GM23338 (cell line): Measurements from ENCODE around the gene SIRPB2. TPM values are rescaled to one million over a fixed set of nuclear protein-coding genes. Genes with fewer than 3 reads are reported as not detected.

Source experiments
- ATAC-seq: fragments of 200-7000 bp; cut with Tn5 transposase; 3 replicates; pipeline ENCODE4 v1.9.1; 2020
- DNase-seq: peaks from one replicate; pipeline ENCODE4 v3.0.0-alpha.2; 2015; ENCODE audit warnings: low spot score
- H2AFZ ChIP-seq: fragments of 200-600 bp; sonication (generic); 2 replicates; pipeline ENCODE4 v1.8.0; 2016; ENCODE audit warnings: antibody characterized with exemption, mild to moderate bottlenecking, moderate library complexity
- H3F3A ChIP-seq: fragments of 200-600 bp; sonication (generic); replicated peaks from 2 replicates; pipeline ENCODE4 v1.8.0; 2017; ENCODE audit warnings: antibody characterized with exemption, mixed run types, low read depth
- H3K27ac ChIP-seq: fragments of 200-600 bp; sonication (generic); 2 replicates; pipeline ENCODE4 v1.6.1; 2016; ENCODE audit warnings: low read depth
- H3K27me3 ChIP-seq: fragments of 200-600 bp; sonication (generic); 2 replicates; pipeline ENCODE4 v1.8.0; 2016; ENCODE audit warnings: mild to moderate bottlenecking, mixed run types, moderate library complexity; ENCODE audit not compliant: insufficient read depth
- H3K36me3 ChIP-seq: fragments of 200-600 bp; sonication (generic); 2 replicates; pipeline ENCODE4 v1.8.0; 2016; ENCODE audit warnings: mild to moderate bottlenecking; ENCODE audit not compliant: insufficient read depth
- H3K4me1 ChIP-seq: fragments of 200-600 bp; sonication (generic); 2 replicates; pipeline ENCODE4 v1.8.0; 2016; ENCODE audit warnings: mild to moderate bottlenecking, moderate library complexity; ENCODE audit not compliant: insufficient read depth
- H3K4me2 ChIP-seq: fragments of 200-600 bp; sonication (generic); 2 replicates; pipeline ENCODE4 v1.7.1; 2017; ENCODE audit warnings: mixed run types
- H3K4me3 ChIP-seq: fragments of 200-600 bp; sonication (generic); 2 replicates; pipeline ENCODE4 v1.6.1; 2016; ENCODE audit warnings: mixed run types
- H3K79me2 ChIP-seq: fragments of 200-600 bp; sonication (generic); replicated peaks from 2 replicates; pipeline ENCODE4 v1.8.0; 2017; ENCODE audit warnings: mild to moderate bottlenecking; ENCODE audit not compliant: insufficient read depth
- H3K9me2 ChIP-seq: fragments of 200-600 bp; sonication (generic); 2 replicates; pipeline ENCODE4 v1.8.0; 2017; ENCODE audit not compliant: insufficient read depth
- H4K20me1 ChIP-seq: fragments of 200-600 bp; sonication (generic); replicated peaks from 2 replicates; pipeline ENCODE4 v1.8.0; 2017; ENCODE audit warnings: mild to moderate bottlenecking; ENCODE audit not compliant: insufficient read depth
- H3K27ac Mint-ChIP-seq: 2 replicates; pipeline ENCODE4 v1.8.0; 2020; ENCODE audit warnings: inconsistent platforms, mild to moderate bottlenecking, moderate library complexity, mixed read lengths
- H3K27me3 Mint-ChIP-seq: 3 replicates; pipeline ENCODE4 v1.8.0; 2022; ENCODE audit warnings: low read depth, mild to moderate bottlenecking, moderate library complexity, mixed read lengths, inconsistent platforms; ENCODE audit not compliant: insufficient read depth, poor library complexity
- H3K36me3 Mint-ChIP-seq: 3 replicates; pipeline ENCODE4 v1.8.0; 2021; ENCODE audit warnings: low read depth, mild to moderate bottlenecking, inconsistent platforms, moderate library complexity, mixed read lengths
- H3K4me1 Mint-ChIP-seq: 3 replicates; pipeline ENCODE4 v1.8.0; 2020; ENCODE audit warnings: mild to moderate bottlenecking, inconsistent platforms, mixed read lengths
- H3K4me3 Mint-ChIP-seq: 3 replicates; pipeline ENCODE4 v1.8.0; 2021; ENCODE audit warnings: moderate library complexity, mild to moderate bottlenecking, inconsistent platforms, mixed read lengths
- H3K9me3 Mint-ChIP-seq: 3 replicates; pipeline ENCODE4 v1.8.0; 2020; ENCODE audit warnings: moderate library complexity, mild to moderate bottlenecking, inconsistent platforms, mixed read lengths
- CREB1 ChIP-seq: fragments of 250-450 bp; sonication (Bioruptor Pico); IDR thresholded peaks from 2 replicates; pipeline ENCODE4 v1.5.0; 2020; ENCODE audit warnings: low read depth, mild to moderate bottlenecking, moderate library complexity
- JUNB ChIP-seq: IDR thresholded peaks from one replicate; pipeline ENCODE4 v1.6.1; 2016; ENCODE audit warnings: antibody characterized with exemption; ENCODE audit not compliant: unreplicated experiment
- NANOG ChIP-seq: IDR thresholded peaks from 2 replicates; pipeline ENCODE4 v1.6.1; 2016; ENCODE audit warnings: antibody characterized with exemption, borderline replicate concordance
- POLR2AphosphoS5 ChIP-seq: IDR thresholded peaks from 2 replicates; pipeline ENCODE4 v1.6.1; 2016; ENCODE audit warnings: antibody characterized with exemption, low read depth
- ZNF114 ChIP-seq: fragments of 250-450 bp; sonication (Bioruptor Pico); IDR thresholded peaks from 2 replicates; pipeline ENCODE4 v1.5.0; 2020; ENCODE audit warnings: mild to moderate bottlenecking, moderate library complexity
- ZNF331 ChIP-seq: fragments of 250-450 bp; sonication (Bioruptor Pico); IDR thresholded peaks from 2 replicates; pipeline ENCODE4 v1.5.0; 2020; ENCODE audit warnings: low read depth, mild to moderate bottlenecking, moderate library complexity
- polyA plus RNA-seq: library from polyadenylated mRNA; unstranded; fragments of >200 nt; fragmentation: Nextera tagmentation; extraction: Ambion mirVana; gene quantifications from 2 replicates; pipeline ENCODE4 v1.2.1, GENCODE V29; 2016
- total RNA-seq: library from RNA; depleted of rRNA; stranded (reverse); fragments of >200 nt; shearing (Covaris generic); gene quantifications from 2 replicates; pipeline ENCODE4 v1.2.3, GENCODE V29; 2014
- TF ChIP-seq, protein P1 (sequence below): IDR thresholded peaks from 2 replicates; pipeline ENCODE4 v1.6.1; 2016; ENCODE audit warnings: antibody characterized with exemption
- TF ChIP-seq, protein P2 (sequence below): IDR thresholded peaks from one replicate; pipeline ENCODE4 v1.6.1; 2018; ENCODE audit warnings: antibody characterized with exemption; ENCODE audit not compliant: unreplicated experiment
- TF ChIP-seq, protein P3 (sequence below), 2 experiments: fragments of 200-600 bp in 1 of 2; sonication (generic) in 1 of 2; conservative IDR thresholded peaks; 2 replicates each; pipeline versions ENCODE4 v1.5.1 to v1.6.1; 2016 to 2017; ENCODE audit warnings: antibody characterized with exemption in 2 of 2, low read depth in 2 of 2, mild to moderate bottlenecking in 2 of 2, moderate library complexity in 1 of 2

Gene SIRPB2
- total and polyA plus RNA-seq, 2 experiments from 2014 or later = 0.29 TPM; not detected in 1

DNA sequence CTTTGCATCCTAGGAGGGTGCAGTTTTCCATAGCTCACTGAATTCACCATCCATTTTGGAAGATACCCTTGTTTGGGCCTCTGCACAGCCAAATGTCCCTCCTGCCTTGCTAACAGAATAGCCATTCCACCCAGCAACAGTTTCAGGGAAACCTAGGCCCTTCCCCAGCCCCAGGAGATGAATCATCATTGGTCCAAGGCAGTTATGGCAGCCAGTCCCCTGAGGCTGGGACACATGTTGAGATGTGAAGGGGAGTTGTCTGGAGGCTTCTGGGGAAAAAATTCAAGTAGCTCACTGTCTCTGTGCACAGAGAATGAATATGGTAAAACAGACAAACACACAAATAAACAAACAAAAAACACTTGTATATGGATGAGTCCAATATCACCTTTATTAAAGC, 17.4 kb upstream of the SIRPB2 start:
- no peak overlapping the region for H3K4me3 Mint-ChIP-seq
- Histone ChIP-seq H3F3A (no peaks in the 10 kb centered on the region), H3K27me3 (no peaks in the 10 kb centered on the region), H4K20me1 (no peaks in the 10 kb centered on the region), H3K36me3 (no peaks in the 10 kb centered on the region), H3K4me2 (no peak overlapping the region), H3K4me3 (no peak overlapping the region), H3K27ac (no peak overlapping the region), H3K4me1 (no peaks in the 10 kb centered on the region), H3K9me2 (0 out of 2 replicates have a peak, but pooled peaks cover 3% of the 10 kb centered on the region), H2AFZ (no peak overlapping the region), H3K79me2 (no peaks in the 10 kb centered on the region)
- DNase-seq (no peak), ATAC-seq (no peak)
- H3K27me3 Mint-ChIP-seq = no peaks in the 10 kb centered on the region
- H3K36me3 Mint-ChIP-seq = peaks cover under 1% of the 10 kb centered on the region; the same call in 1 of the 3 replicates
- TF ChIP-seq ZNF331 (CRISPR knock-in tag) = no peak
- TF ChIP-seq, protein P1, sequence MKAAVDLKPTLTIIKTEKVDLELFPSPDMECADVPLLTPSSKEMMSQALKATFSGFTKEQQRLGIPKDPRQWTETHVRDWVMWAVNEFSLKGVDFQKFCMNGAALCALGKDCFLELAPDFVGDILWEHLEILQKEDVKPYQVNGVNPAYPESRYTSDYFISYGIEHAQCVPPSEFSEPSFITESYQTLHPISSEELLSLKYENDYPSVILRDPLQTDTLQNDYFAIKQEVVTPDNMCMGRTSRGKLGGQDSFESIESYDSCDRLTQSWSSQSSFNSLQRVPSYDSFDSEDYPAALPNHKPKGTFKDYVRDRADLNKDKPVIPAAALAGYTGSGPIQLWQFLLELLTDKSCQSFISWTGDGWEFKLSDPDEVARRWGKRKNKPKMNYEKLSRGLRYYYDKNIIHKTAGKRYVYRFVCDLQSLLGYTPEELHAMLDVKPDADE = no peak
- no peak for TF ChIP-seq CREB1
- TF ChIP-seq, protein P2, sequence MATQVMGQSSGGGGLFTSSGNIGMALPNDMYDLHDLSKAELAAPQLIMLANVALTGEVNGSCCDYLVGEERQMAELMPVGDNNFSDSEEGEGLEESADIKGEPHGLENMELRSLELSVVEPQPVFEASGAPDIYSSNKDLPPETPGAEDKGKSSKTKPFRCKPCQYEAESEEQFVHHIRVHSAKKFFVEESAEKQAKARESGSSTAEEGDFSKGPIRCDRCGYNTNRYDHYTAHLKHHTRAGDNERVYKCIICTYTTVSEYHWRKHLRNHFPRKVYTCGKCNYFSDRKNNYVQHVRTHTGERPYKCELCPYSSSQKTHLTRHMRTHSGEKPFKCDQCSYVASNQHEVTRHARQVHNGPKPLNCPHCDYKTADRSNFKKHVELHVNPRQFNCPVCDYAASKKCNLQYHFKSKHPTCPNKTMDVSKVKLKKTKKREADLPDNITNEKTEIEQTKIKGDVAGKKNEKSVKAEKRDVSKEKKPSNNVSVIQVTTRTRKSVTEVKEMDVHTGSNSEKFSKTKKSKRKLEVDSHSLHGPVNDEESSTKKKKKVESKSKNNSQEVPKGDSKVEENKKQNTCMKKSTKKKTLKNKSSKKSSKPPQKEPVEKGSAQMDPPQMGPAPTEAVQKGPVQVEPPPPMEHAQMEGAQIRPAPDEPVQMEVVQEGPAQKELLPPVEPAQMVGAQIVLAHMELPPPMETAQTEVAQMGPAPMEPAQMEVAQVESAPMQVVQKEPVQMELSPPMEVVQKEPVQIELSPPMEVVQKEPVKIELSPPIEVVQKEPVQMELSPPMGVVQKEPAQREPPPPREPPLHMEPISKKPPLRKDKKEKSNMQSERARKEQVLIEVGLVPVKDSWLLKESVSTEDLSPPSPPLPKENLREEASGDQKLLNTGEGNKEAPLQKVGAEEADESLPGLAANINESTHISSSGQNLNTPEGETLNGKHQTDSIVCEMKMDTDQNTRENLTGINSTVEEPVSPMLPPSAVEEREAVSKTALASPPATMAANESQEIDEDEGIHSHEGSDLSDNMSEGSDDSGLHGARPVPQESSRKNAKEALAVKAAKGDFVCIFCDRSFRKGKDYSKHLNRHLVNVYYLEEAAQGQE = no peak
- no peak for TF ChIP-seq JUNB
- H3K4me1 Mint-ChIP-seq = no peaks in the 10 kb centered on the region; the same call in 2 of the 3 replicates
- H3K9me3 Mint-ChIP-seq = peaks cover under 1% of the 10 kb centered on the region; the same call in 1 of the 3 replicates
- no peak overlapping the region for H3K27ac Mint-ChIP-seq

DNA sequence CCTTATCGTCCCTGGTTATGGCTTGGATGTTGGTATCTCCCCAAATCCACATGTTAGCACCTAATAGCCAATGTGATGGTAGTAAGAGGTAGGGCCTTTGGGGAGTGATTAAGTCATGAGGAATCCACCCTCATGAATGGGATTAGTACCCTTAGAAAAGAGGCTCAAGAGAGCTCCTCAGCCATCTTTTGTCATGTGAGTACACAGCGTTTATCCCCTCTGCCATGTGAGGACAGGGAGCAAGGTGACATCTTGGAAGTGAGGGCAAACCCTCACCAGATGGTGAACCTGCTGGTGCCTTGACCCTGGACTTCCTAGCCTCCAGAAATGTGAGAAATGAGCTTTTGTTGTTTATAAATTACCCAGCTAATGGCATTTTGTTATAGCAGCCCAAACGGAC, 16.1 kb upstream of the SIRPB2 start:
- no peaks in the 10 kb centered on the region for H3K79me2 ChIP-seq
- H3K27me3 ChIP-seq = no peaks in the 10 kb centered on the region
- no peaks in the 10 kb centered on the region for H3F3A ChIP-seq
- no peaks in the 10 kb centered on the region for H3K27me3 Mint-ChIP-seq
- no peaks in the 10 kb centered on the region for H4K20me1 ChIP-seq
- H3K4me1 ChIP-seq = no peaks in the 10 kb centered on the region
- ATAC-seq (no peak), DNase-seq (no peak)
- H3K4me3 Mint-ChIP-seq = no peak overlapping the region
- H3K27ac Mint-ChIP-seq = no peak overlapping the region
- H3K36me3 Mint-ChIP-seq = peaks cover 4% of the 10 kb centered on the region; the same call in 2 of the 3 replicates
- no peak overlapping the region for H3K27ac ChIP-seq
- H3K9me3 Mint-ChIP-seq = peaks cover 11% of the 10 kb centered on the region
- no peak overlapping the region for H2AFZ ChIP-seq
- no peak overlapping the region for H3K4me2 ChIP-seq
- no peaks in the 10 kb centered on the region for H3K36me3 ChIP-seq
- no peaks in the 10 kb centered on the region; the same call in 2 of the 3 replicates for H3K4me1 Mint-ChIP-seq
- no peaks in the 10 kb centered on the region for H3K9me2 ChIP-seq
- no peak overlapping the region for H3K4me3 ChIP-seq
- TF ChIP-seq NANOG = no peak
- no peak for TF ChIP-seq ZNF114 (CRISPR knock-in tag)
- TF ChIP-seq, protein P3, sequence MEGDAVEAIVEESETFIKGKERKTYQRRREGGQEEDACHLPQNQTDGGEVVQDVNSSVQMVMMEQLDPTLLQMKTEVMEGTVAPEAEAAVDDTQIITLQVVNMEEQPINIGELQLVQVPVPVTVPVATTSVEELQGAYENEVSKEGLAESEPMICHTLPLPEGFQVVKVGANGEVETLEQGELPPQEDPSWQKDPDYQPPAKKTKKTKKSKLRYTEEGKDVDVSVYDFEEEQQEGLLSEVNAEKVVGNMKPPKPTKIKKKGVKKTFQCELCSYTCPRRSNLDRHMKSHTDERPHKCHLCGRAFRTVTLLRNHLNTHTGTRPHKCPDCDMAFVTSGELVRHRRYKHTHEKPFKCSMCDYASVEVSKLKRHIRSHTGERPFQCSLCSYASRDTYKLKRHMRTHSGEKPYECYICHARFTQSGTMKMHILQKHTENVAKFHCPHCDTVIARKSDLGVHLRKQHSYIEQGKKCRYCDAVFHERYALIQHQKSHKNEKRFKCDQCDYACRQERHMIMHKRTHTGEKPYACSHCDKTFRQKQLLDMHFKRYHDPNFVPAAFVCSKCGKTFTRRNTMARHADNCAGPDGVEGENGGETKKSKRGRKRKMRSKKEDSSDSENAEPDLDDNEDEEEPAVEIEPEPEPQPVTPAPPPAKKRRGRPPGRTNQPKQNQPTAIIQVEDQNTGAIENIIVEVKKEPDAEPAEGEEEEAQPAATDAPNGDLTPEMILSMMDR (conservative IDR thresholded peaks at IDR 0.05; ENCODE audit: low read depth in 2 of 2) = no peak
- no peak for TF ChIP-seq CREB1
- no peak for TF ChIP-seq JUNB
- no peak for TF ChIP-seq POLR2AphosphoS5
